HG03558 (cell line): ENCODE results near the gene PAX5.

Experiments used
- ATAC-seq: cut with Tn5 transposase; IDR thresholded peaks from one replicate; pipeline ENCODE4 v1.9.1; 2021; ENCODE audit warnings: moderate number of reproducible peaks; ENCODE audit not compliant: unreplicated experiment; ENCODE audit errors: extremely low read depth

Gene PAX5

DNA sequence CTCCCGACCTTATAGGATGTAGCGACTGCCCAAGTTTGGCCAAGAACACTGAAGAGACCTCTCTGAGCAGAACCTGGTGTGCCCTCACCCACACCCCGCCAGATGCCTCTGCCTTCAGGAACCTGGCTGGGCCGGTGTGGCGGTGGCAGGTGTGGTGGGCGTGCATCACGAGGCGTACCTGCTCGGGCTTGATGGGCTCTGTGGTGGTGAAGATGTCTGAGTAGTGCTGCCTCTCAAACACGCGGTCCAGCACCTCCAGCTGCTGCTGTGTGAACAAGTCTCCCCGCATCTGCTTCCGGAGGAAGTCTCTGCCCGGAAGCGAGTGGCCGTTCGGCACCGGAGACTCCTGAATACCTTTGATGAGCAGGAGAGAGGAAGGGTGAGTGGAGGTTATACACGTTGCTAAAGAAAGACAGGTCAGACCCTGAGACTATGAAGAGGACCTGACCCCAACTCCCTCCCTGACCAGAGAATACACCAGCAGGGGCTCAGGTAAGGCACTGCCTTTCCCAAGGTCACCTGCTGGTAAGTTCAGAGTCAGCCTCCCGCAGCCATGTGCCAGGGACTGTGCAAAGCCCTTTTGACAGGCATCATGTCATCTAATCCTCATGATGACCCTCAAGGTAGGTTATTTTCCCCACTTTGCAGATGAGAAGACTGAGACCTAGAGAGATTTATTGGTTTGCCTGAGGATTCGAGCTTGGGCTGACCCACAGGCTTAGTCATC, 67.5 kb downstream of the PAX5 start:
- no peak for ATAC-seq

DNA sequence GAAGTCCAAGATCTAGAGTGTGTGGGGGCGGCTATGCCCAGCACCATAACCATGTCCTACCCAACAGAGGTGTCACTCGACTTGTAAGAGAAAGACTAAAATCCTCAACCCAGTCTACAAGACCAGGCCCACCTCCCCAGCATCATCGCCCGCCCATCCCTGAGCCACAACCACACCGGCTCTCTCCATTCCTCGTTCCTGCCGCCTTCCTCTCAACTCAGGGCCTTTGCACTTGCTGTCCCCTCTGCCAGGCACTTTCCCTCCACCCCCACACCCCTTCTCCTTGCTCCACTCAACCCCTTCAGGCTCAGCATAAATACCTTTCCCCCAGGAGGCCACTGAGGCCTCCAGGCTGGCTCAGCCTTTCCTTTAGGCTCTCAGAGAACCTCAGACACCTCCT, 69.3 kb downstream of the PAX5 start:
- no peak for ATAC-seq

DNA sequence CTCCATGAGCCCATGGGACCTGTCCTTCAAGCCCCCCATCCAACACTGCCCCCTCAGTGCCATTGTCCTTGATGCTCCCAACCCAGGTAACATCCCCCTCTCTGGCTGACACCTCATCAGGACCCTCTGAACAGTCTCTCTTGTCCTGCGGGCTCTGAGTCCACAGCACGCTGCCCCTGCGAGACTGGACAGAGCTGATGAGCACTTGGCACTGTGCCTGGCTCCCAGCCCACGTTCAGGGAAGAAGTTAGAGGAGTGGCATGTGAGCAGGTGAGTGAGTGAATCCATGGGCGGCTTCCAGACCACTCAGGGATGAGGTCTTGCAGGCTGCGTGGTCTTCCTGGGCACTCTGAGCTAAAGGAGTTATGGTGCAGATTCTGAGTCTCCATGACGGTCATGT, 70.7 kb downstream of the PAX5 start:
- no peak for ATAC-seq

DNA sequence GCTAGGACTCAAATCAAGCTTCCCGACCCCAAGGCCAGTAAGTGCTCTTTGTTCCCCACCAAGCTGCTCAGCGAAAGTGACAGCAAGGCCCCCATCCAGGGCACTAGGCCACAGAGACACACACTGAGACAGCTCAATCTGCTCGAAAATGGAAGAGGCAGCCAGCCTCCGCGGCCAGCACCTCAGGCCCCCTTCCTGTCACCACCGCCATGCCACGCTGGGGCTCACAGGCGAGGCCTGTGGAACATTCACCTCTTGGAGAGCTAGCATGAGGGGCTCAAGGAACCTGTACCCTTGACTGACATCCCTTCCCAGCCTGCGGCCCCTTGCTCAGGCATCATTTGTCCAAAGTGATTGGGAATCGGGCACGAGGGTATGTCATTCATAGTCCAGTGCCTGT, 71.4 kb downstream of the PAX5 start:
- no peak for ATAC-seq

DNA sequence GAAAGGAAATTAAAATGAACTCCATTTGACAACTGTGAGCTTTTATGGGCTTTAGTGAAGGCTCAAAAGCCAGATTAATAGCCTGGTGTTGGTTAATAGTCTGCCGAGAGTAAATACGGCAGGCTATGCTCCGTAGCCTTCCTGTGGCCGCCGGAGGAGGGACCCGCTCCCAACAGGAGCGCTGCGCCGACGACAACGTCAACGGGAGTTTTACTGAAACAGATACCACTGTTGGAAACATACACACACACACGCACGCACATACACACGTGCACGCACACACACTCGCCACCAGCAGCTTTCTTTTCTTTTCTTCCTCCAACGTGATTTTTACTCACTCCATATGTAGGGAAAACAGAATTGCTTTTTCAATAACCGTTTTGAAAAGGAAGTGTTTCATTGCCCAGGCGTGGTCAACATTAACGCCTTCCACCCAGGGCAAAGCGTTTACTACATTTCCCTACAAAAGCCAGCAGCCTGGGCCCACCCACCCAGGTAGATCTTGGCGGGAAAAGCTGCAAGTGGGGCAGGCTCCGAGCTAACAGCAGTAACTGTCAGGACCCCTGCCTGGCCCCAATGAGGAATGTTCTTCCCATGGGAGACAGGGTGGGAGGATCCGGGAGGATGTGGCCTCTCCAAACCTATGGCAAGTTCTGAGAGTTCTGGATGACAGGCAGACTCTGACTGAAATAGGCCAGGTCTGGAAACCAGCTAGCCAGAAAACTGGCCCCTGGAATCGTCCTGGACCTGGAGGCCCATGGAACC, 72.3 kb downstream of the PAX5 start:
- no peak for ATAC-seq

DNA sequence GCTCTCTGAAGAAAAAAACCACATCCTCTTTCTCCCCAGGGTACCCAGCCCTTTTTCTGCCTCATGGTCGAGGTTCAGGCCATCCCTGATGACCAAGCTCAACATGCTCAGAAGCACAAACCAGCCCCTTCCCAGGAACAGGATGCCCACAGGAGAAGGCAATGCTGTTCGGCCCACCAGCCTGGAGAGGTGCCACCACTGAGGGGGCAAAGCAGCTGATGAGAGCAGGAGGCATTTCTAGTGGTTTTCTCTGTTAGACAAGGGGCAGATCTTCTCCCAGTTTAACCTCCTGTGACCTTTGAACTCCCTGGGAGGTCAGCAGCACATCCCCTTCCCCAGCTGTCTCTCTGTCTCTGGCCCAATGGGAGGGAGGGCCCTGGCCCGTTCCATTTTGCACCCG, 73.0 kb downstream of the PAX5 start:
- ATAC-seq: no peak

DNA sequence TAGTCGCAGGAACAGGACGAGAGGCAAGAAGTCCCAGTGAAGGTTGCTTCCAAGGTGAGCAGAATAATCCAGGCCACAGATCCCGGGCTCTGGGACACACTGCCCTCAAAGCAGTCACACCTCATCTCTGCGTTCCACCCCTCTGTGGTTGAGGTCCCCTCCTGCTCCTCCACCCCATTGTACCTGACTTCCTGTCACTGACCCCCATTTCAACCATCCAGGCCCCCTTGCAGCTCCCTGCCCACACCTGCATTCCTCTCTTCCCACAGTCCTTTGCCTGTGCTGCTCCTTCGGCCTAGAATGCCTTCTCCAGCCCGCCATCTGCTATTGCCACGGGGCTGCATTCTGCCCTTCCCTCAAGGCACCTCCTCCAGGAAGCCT, 73.5 kb downstream of the PAX5 start:
- ATAC-seq: no peak

DNA sequence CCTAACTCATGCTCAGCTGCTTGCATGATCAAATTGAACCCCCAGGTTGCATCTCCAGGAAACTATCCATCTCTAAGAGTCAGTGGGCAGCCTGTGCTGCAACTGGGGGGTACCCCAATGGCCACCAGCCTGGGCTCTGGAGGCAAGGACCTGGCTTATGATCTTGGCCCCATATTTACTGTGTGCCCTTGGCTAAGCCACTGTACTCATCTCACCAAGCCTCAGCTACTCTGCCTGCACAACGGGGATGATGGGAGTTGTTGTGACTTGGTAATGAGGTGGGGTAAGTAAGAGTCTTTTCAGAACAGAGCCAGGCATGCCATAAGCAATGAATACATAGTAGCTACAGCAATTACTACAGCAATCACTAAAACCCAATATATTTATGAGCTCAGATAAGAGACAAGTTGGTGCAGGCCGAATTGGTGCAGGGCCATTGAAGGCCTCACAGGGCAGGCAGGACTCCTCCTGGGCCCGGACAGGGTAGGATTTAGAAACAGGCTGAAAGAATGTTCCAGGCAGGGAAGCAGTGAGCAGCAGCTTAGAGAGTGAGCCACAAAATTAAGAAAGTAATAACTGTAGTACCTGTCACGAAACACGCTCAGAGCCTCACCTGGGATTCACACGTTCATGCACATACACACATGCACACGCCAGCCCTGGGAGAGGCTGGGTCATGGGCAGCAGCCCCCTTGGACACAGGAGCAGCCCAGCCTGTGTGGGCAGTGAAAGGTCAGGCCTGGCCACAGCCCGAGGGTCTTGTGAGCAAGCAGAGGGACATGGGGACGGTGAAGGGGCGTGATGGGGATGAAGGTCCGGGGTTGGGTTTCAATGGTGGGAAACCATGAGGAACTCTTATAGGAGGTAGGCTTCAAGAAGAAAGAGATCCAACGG, 74.1 kb downstream of the PAX5 start:
- no peak for ATAC-seq

DNA sequence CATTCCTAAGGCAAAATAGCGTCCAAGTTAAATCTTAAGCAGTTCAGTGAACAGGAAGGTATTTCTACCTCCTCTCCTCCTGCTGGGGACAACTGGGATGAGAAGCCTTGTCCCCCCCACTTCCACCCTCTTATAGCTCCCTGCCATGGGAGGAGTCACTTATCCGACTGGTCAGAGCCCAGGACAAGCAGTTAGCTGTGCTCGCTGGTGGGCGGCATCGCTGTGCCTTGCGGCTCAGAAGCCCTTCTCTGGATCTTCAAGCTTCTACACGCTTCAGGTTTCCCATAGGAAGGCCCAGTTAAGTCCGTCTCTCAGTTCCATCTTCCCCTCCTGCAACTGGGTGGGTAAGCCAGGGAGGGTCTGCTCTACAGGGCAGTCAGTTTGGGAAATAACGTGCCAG, 77.2 kb downstream of the PAX5 start:
- ATAC-seq: no peak

DNA sequence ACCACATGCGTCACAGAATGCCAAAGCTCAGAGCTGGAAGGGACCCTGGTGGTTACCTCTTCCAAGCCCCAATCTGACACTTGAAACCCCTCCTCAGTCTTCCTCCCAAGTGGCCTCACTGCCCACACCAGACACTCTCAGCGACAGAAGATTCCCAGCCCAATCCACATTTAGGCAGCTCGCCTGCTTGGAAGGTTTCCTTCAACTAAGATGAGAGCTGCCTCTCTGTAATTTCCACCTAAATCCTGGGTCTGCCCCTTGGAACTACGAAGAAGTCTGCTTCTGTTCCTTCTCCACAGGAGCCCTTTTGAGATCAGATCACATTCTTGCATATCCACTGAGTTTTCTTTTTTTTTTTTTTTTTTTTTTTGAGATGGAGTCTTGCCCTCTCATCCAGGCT, 83.7 kb downstream of the PAX5 start:
- ATAC-seq: no peak

DNA sequence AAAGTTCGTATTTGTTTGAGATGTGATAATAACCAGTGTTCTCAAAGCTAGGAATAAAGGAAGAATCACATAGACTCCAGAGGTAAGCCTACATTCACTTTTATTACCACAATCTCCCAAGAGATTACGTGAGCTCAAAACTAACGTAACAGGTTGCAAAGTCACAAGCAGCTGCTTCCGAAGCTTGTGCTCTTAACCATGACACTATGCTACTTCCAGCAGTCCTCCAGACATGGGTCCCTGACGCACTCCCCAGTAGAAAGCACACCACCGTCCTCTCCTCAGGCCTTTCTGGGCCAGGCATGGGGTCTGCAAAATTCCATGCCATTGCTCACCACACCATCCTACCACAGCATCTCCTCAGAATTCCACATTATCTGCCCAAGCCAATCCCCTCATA, 84.6 kb downstream of the PAX5 start:
- no peak for ATAC-seq

DNA sequence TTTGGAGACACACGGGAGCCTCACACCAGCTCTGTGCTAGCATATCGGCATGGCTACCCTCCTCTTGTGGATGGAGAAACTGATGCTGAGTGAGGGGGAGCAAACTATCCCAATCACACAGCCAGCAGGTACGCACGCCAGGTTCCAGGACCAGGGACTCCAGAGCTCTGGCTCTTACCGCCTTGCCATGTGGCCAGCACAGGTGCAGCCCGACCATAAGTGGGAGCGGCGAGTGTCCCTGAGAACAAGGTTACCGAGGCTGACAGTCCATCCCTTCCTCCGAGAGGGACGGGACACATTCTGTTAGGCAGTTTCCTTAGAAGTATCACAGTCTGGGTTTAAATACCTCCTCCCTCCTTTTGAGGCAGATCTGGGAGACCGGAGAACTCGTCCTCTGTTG, 86.0 kb downstream of the PAX5 start:
- no peak for ATAC-seq

DNA sequence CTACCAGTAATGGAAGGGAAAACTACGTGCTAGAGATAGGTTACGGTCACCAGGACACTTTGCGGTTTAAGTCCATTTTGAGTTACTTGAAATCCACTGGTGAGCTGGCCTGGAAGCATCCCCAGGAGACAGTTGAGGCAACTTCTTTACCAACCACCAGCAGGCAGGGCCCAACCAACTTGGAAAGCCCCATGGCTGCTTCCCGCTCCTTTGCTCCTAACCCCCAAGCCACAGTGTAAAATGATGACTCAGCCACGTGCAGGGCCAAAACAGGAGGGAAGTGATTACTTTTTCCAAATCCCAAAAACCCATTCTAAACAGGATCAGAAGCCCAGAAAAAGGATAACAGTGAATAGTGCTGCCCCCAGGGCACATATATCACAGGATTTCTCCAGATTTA, 87.4 kb downstream of the PAX5 start:
- ATAC-seq: no peak

DNA sequence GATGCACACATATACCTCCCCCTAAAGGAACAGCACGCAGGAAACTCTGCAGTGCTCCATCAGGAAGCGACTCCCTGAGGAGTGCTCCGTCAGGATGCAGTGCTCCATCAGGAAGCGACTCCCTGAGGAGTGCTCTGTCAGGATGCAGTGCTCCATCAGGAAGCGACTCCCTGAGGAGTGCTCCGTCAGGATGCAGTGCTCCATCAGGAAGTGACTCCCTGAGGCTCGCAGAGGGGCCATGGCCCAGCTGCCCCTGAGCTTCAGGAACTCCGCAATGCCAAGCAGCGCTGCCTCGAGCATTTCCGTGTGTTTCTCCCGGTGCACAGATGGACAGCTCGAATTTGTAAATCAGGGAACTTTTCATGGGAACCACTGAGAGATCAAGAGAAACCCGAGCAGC, 88.1 kb downstream of the PAX5 start:
- no peak for ATAC-seq

DNA sequence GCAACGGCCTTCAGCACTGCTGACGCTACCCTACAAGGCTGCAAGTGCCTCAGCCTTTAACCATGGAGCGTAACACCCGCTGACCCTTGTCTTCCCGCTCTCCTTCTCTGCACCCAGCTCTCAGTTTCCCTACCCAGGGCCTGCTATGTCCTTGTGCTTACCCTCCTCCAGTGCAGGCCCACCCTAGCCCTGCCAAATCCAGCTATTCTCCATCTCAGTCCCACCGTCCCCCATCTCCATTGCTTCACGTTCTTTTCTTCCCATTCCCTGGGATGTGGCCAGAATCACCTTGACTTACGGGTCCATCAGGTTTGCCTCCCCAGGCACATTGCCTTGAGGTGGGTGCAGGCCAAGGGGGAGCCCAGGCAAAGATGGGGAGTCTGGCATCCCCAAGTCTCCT, 91.2 kb downstream of the PAX5 start:
- no peak for ATAC-seq

DNA sequence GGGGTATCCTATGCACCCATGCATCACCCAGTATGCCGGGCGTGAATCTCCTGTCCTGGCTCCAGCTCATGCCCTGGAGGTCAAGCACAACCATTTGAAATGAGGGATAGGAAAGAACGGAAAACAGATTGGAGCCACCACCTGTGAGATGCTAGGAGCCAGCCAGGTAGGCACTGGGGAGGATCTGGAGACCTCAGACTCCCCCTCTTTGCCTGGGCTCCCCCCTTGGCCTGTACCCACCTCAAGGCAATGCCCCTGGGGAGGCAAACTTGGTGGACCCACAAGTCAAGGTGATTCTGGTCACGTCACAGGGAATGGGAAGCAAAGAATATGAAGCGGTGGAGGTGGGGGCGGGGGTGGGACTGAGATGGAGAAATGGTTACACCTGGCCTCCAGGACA, 92.6 kb downstream of the PAX5 start:
- no peak for ATAC-seq

DNA sequence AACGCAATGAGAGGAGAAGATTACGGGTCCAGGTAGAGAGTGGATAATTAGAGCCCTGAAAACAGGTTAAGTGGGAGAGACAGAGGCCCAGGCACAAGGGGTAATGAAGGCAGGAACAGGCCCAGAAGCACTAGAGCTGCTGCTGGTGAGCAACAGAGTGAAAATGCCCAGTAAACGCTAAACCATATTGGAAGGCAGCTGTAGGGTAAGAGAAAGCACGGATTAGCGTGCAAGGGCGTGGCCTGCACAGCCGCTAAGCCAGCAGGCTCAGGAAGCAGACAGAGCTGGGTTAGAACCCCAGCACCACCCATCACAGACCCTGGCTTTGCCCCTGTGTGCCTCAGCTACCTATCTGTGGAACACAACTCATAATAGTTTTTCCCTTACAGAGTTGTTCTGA, 93.2 kb downstream of the PAX5 start:
- no peak for ATAC-seq

DNA sequence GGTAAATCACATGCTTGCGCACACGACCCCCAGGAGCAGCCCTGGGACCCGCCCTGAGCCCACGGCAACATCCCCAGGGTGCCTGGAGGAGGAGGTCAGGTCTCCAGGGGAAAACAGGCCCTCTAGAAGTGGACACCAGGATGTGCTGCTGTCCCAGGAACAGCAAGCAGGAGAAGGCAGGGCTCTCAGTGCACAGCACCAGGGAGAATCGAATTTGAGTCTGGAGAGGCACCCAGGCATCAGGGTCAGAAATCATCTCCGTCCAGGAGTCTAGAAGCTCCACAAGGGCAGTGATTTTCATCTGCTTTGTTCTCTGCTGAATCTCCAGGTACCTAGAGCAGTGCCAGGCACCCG, 93.6 kb downstream of the PAX5 start:
- ATAC-seq: no peak

DNA sequence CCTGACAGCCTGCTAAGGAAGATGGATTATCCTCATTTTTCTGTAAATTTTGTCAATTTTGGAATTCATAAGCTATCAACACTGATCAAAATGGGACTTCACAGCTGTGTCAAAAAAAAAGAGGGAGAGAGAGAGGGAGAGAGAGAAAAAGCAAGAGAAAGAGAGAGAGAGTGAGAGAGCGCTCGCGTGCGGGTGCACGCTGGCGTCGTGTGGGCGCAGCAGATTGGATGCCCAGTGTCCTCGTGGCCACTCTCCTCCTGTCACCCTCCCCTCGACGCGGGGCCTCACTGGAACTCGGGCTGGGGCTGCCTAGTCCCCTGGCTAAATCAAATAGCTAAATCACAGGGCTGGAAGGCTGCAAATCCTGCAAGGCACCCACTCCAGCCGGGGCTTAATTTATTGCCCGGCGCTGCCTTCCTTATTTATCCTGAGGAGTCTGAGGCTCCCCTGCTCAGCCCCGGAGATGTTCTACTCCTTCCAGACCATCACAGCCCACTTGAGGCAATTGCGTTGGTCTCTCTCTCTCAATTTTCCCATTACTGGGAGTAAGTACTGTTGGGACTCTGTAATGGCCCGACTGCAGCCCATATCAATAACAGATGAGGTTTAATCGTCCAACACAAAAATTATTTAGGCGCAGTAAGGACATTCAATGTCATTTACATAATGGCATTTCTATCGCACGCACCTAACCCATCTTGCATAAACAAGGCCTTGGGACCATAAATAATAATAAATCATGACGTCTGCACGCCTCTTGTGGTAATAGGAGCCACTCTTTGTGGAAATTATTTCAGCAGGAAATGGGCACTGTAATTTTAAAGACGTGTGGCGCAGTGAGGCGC, 94.2 kb downstream of the PAX5 start:
- no peak for ATAC-seq

DNA sequence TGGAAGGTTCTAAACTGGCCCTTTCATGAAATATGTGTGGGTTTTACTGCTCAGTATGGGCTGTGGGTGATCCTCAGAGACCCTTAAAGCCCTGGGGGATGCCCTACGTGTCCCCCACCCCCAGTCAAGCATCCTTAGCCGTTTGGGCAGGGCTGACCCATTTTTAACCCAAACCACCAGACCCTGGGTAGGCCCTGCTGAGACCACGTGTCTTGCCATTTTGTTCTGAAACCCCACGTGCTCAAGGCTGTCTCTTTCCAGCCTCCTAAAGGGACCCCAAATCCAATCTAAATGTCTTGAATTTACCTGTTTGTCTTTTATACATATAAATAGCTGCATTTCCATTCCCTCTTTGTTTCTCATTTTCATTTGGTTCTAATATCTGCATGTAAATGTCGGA, 94.9 kb downstream of the PAX5 start:
- ATAC-seq: no peak
